Lower leg skin (tissue), 3 donors: ENCODE results near the gene SIK1.
"Not testable (repeated sequence)": the region's sequence is repeated elsewhere in the genome, so short reads cannot be mapped to it uniquely, and the experiment has no call there.

Experiments
- POLR2A ChIP-seq, 2 donors: fragments of 450-650 bp; IDR thresholded peaks; one replicate each; pipeline ENCODE4 v1.6.1; 2016 to 2017; ENCODE audit warnings: antibody characterized with exemption in 2 of 2, mild to moderate bottlenecking in 1 of 2, moderate library complexity in 1 of 2
- TF ChIP-seq, protein P1 (sequence below), 3 donors: fragments of 450-650 bp; IDR thresholded peaks; one replicate each; pipeline ENCODE4 v1.5.1; 2016; ENCODE audit warnings: antibody characterized with exemption in 3 of 3, mild to moderate bottlenecking in 3 of 3, moderate library complexity in 2 of 3

DNA sequence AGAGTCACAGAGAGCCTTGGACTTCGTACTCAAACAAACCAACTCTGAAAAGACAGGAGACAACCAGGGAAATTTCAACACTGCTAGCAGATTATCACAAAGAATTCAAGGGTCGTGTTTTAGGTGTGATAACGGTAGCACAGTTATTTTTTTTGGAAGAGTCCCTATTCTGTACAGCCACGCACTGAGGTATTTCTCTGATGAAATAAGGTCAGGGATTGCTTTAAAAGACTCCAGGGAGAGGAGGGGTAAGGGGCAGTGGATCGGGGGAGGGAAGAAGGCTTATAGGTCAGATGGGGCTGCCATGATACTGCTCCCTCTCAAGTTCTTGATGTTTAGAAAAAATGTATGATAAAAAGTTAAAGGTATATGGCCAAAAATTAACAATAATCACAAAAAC is 38.2 kb upstream of the SIK1 start:
- TF ChIP-seq, protein P1, sequence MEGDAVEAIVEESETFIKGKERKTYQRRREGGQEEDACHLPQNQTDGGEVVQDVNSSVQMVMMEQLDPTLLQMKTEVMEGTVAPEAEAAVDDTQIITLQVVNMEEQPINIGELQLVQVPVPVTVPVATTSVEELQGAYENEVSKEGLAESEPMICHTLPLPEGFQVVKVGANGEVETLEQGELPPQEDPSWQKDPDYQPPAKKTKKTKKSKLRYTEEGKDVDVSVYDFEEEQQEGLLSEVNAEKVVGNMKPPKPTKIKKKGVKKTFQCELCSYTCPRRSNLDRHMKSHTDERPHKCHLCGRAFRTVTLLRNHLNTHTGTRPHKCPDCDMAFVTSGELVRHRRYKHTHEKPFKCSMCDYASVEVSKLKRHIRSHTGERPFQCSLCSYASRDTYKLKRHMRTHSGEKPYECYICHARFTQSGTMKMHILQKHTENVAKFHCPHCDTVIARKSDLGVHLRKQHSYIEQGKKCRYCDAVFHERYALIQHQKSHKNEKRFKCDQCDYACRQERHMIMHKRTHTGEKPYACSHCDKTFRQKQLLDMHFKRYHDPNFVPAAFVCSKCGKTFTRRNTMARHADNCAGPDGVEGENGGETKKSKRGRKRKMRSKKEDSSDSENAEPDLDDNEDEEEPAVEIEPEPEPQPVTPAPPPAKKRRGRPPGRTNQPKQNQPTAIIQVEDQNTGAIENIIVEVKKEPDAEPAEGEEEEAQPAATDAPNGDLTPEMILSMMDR (IDR thresholded peaks at IDR 0.05): not testable (repeated sequence)
- not testable (repeated sequence) for TF ChIP-seq POLR2A (IDR thresholded peaks at IDR 0.05)
